Stimulated activated CD8-positive, alpha-beta memory T cell treated with anti-CD3 and anti-CD28 coated beads, Interleukin-12 subunit alpha, Interleukin-12 subunit beta, amount 100 ng/mL, for 4 hours (primary cell): ENCODE measurements around the gene SSBP1.

ENCODE experiments used
- DNase-seq: peaks from one replicate; pipeline ENCODE4 v3.0.0-alpha.2; 2020; ENCODE audit warnings: low read depth

Gene SSBP1

GRCh38 chr7:141776374-141776773, 38.2 kb downstream of the SSBP1 start, which contains the start of gene TAS2R4:
Gene TAS2R4, plus strand, starts transcription at chr7:141776674. Its CDS starts 1,815 bp downstream, at chr7:141778489.
- DNase-seq, result no peak

GRCh38 chr7:141785706-141786552, 47.8 kb downstream of the SSBP1 start:
- DNase-seq, result no peak

- DNase-seq, result no peak
Observed at GRCh38 chr7:141788296-141788695, 50.1 kb downstream of the SSBP1 start.

GRCh38 chr7:141789917-141790316, 51.8 kb downstream of the SSBP1 start, which contains the start of gene TAS2R5:
Gene TAS2R5, plus strand, starts transcription at chr7:141790217. Its CDS starts 145 bp downstream, at chr7:141790362.
- DNase-seq, result no peak

- DNase-seq, result no peak
Observed at GRCh38 chr7:141792526-141792925, 54.4 kb downstream of the SSBP1 start.
